Keratinocyte (primary cell): ENCODE results near the gene CKAP2L. TPM values are rescaled to one million over a fixed set of nuclear protein-coding genes. Genes with fewer than 3 reads are reported as not detected.
A peak's percentile ranks its signal among the peaks of the same experiment; 100 is the strongest.

Experiments
- DNase-seq: peaks from one replicate; pipeline ENCODE4 v3.0.0-alpha.2; 2011; ENCODE audit warnings: low read depth, missing footprints, low spot score
- FAIRE-seq: peaks from 2 replicates; lab custom pipeline; 2011; peaks lifted over from hg19 to GRCh38; lab: Jason Lieb, UNC
- H2AFZ ChIP-seq: 2 replicates; pipeline ENCODE4 v1.6.0; 2012; ENCODE audit warnings: low read length, control low read depth, inconsistent platforms; ENCODE audit not compliant: control insufficient read depth
- H3K27ac ChIP-seq: 2 replicates; pipeline ENCODE4 v1.5.1; 2011; ENCODE audit warnings: low read length; ENCODE audit not compliant: control insufficient read depth, insufficient read depth
- H3K27me3 ChIP-seq: 3 replicates; pipeline ENCODE4 v1.6.0; 2011; ENCODE audit warnings: low read length; ENCODE audit not compliant: control insufficient read depth, insufficient read depth; ENCODE audit errors: extremely low read depth
- H3K36me3 ChIP-seq, 2 experiments: 2 replicates in 1 of 2; 3 replicates in 1 of 2; pipeline ENCODE4 v1.5.1; 2011; ENCODE audit warnings: low read length in 2 of 2, mild to moderate bottlenecking in 1 of 2; ENCODE audit not compliant: control insufficient read depth in 2 of 2, insufficient read depth in 2 of 2; ENCODE audit errors: extremely low read depth in 1 of 2
- H3K4me1 ChIP-seq: 3 replicates; pipeline ENCODE4 v1.5.1; 2011; ENCODE audit warnings: low read length; ENCODE audit not compliant: control insufficient read depth, insufficient read depth; ENCODE audit errors: extremely low read depth
- H3K4me2 ChIP-seq: 3 replicates; pipeline ENCODE4 v1.6.0; 2011; ENCODE audit warnings: low read depth, low read length; ENCODE audit not compliant: control insufficient read depth, insufficient read depth; ENCODE audit errors: extremely low read depth
- H3K4me3 ChIP-seq, 3 experiments: fragments of 200-600 bp in 1 of 3; sonication (generic) in 1 of 3; 2 replicates in 2 of 3; 3 replicates in 1 of 3; pipeline ENCODE4 v1.5.1; 2011 to 2016; ENCODE audit warnings: low read length in 3 of 3, mild to moderate bottlenecking in 3 of 3, control low read depth in 2 of 3, inconsistent platforms in 1 of 3, low read depth in 1 of 3, mixed read lengths in 1 of 3, mixed run types in 1 of 3, moderate library complexity in 1 of 3; ENCODE audit not compliant: control insufficient read depth in 2 of 3, insufficient read depth in 2 of 3; ENCODE audit errors: extremely low read depth in 1 of 3
- H3K79me2 ChIP-seq: 2 replicates; pipeline ENCODE4 v1.6.0; 2012; ENCODE audit warnings: low read length; ENCODE audit not compliant: control insufficient read depth, insufficient read depth
- H3K9ac ChIP-seq: 3 replicates; pipeline ENCODE4 v1.6.0; 2011; ENCODE audit warnings: low read length; ENCODE audit not compliant: control insufficient read depth, insufficient read depth; ENCODE audit errors: extremely low read depth
- H3K9me1 ChIP-seq: 3 replicates; pipeline ENCODE4 v1.6.0; 2011; ENCODE audit warnings: low read length; ENCODE audit not compliant: control insufficient read depth, insufficient read depth; ENCODE audit errors: extremely low read depth
- H3K9me3 ChIP-seq: 2 replicates; pipeline ENCODE4 v1.5.1; 2012; ENCODE audit warnings: low read depth, low read length; ENCODE audit not compliant: control insufficient read depth
- H4K20me1 ChIP-seq: 3 replicates; pipeline ENCODE4 v1.6.0; 2011; ENCODE audit warnings: low read length; ENCODE audit not compliant: control insufficient read depth, insufficient read depth; ENCODE audit errors: extremely low read depth
- CTCF ChIP-seq, 3 experiments: IDR thresholded peaks in 1 of 3; conservative IDR thresholded peaks in 1 of 3; optimal IDR thresholded peaks in 1 of 3; 2 replicates in 2 of 3; 3 replicates in 1 of 3; pipeline versions ENCODE3 to v1.5.1; 2011; ENCODE audit warnings: low read length in 3 of 3, mild to moderate bottlenecking in 3 of 3, moderate library complexity in 2 of 3, control low read depth in 1 of 3, inconsistent platforms in 1 of 3; ENCODE audit not compliant: insufficient read depth in 2 of 3; ENCODE audit errors: extremely low read depth in 1 of 3
- EZH2 ChIP-seq: IDR thresholded peaks from one replicate; pipeline ENCODE4 v1.6.1; 2012; ENCODE audit warnings: inconsistent platforms, mild to moderate bottlenecking, low read length, moderate library complexity
- dilution Hi-C: fragments of 300-500 bp; cut with MboI; formaldehyde crosslinking; loops from one replicate; pipeline ENCODE4 v1.7.0; 2020; ENCODE audit warnings: low sequenced_read_pairs; ENCODE audit not compliant: extremely low pct_ligation_motif_present
- polyA plus RNA-seq, 5 experiments: library from polyadenylated mRNA; depleted of rRNA in 3 of 5; stranded (reverse) in 3 of 5; stranded (forward) in 1 of 5; unstranded in 1 of 5; fragments of >200 nt; gene quantifications; 1 replicate in 1 of 5; 2 replicates in 3 of 5; 3 replicates in 1 of 5; pipeline versions ENCODE4 v1.2.1 to v1.2.3, GENCODE V29; 2011 to 2012; ENCODE audit warnings: missing spikeins in 2 of 5, low read depth in 1 of 5, low replicate concordance in 1 of 5

The CKAP2L gene
- polyA plus RNA-seq, 1 donor (not counting 4 experiments of a cell fraction or from before 2014, with no cell fraction given), result 10.9 TPM

GRCh38 chr2:112725545-112726457 lies 38.6 kb downstream of the CKAP2L start:
- dilution Hi-C loops, result no loop called here
- no peaks in the 10 kb centered on the region for H3K79me2 ChIP-seq
- H3K9me1 ChIP-seq, result no peaks in the 10 kb centered on the region
- peak overlapping the region; percentile 59 for H3K27ac ChIP-seq
- peak overlapping the region; percentile 48 for H3K9ac ChIP-seq
- H4K20me1 ChIP-seq, result no peaks in the 10 kb centered on the region
- no peak overlapping the region for H3K4me3 ChIP-seq
- H3K9me3 ChIP-seq, result no peaks in the 10 kb centered on the region
- DNase-seq (peak; percentile 70), FAIRE-seq (peak; percentile 55)
- H3K36me3 ChIP-seq, result no peaks in the 10 kb centered on the region
- no peak overlapping the region for H2AFZ ChIP-seq
- H3K27me3 ChIP-seq, result no peaks in the 10 kb centered on the region
- no peak overlapping the region for H3K4me2 ChIP-seq
- H3K4me1 ChIP-seq, result peaks cover 13% of the 10 kb centered on the region
- TF ChIP-seq EZH2 (no peak), CTCF (optimal IDR thresholded peaks at IDR 0.05 in 1 of 3, IDR thresholded peaks at IDR 0.05 in 1 of 3, conservative IDR thresholded peaks at IDR 0.05 in 1 of 3; ENCODE audit: extremely low read depth in 1 of 3, insufficient read depth in 2 of 3, low read length in 3 of 3) (no peak)

- no peak for FAIRE-seq
- Histone ChIP-seq H3K9me1 (no peaks in the 10 kb centered on the region), H3K4me3 (no peak overlapping the region), H4K20me1 (no peaks in the 10 kb centered on the region), H3K4me1 (peaks cover 13% of the 10 kb centered on the region), H3K79me2 (no peaks in the 10 kb centered on the region), H3K9ac (peak overlapping the region; percentile 28), H3K4me2 (no peak overlapping the region), H2AFZ (no peak overlapping the region), H3K9me3 (no peaks in the 10 kb centered on the region), H3K27ac (no peak overlapping the region), H3K27me3 (no peaks in the 10 kb centered on the region), H3K36me3 (no peaks in the 10 kb centered on the region)
- DNase-seq, result no peak
- TF ChIP-seq CTCF (optimal IDR thresholded peaks at IDR 0.05 in 1 of 3, IDR thresholded peaks at IDR 0.05 in 1 of 3, conservative IDR thresholded peaks at IDR 0.05 in 1 of 3; ENCODE audit: extremely low read depth in 1 of 3, insufficient read depth in 2 of 3, low read length in 3 of 3), result peak in 2 of 3 experiments; percentile 19 to 29
- TF ChIP-seq EZH2, result no peak
- dilution Hi-C loops, result no loop called here
Observed at GRCh38 chr2:112724591-112725525, 39.6 kb downstream of the CKAP2L start.
